ENCODE data around the gene NEK2.

GRCh38 chr1:211703812-211704537 lies 28.6 kb upstream of the NEK2 start:
- TF ChIP-seq POLR2A (IDR thresholded peaks at IDR 0.05) (no peak), CTCF (IDR thresholded peaks at IDR 0.05) (no peak)

All from body of pancreas (tissue), 4 donors.